Activated CD8-positive, alpha-beta memory T cell treated with anti-CD3 and anti-CD28 coated beads, Interleukin-2, amount 50 U/mL, for 1 hour (primary cell): ENCODE results near the gene HERC3.
A peak's percentile ranks its signal among the peaks of the same experiment; 100 is the strongest.

Experiments
- DNase-seq: peaks from one replicate; pipeline ENCODE4 v3.0.0-alpha.2; 2020; ENCODE audit errors: extremely low read depth

The HERC3 gene

GRCh38 chr4:88591787-88592599, at the start of gene HERC3:
HERC3 (plus strand) TSS chr4:88592480; CDS start chr4:88605824, 13,344 bp downstream.
- DNase-seq = peak; percentile 48

GRCh38 chr4:88549815-88550214, 42.5 kb upstream of the HERC3 start:
- DNase-seq = no peak

GRCh38 chr4:88567591-88567990, 24.7 kb upstream of the HERC3 start:
- DNase-seq = no peak

- DNase-seq = no peak
Observed at GRCh38 chr4:88570001-88570400, 22.3 kb upstream of the HERC3 start.

GRCh38 chr4:88573276-88573980, 18.9 kb upstream of the HERC3 start:
- DNase-seq = no peak

GRCh38 chr4:88573995-88574394, 18.3 kb upstream of the HERC3 start:
- DNase-seq = no peak

- DNase-seq = no peak
Observed at GRCh38 chr4:88575186-88575585, 17.1 kb upstream of the HERC3 start.

GRCh38 chr4:88582493-88582892, 9.8 kb upstream of the HERC3 start:
- no peak for DNase-seq

GRCh38 chr4:88583631-88584470, 8.4 kb upstream of the HERC3 start:
- no peak for DNase-seq

GRCh38 chr4:88584471-88584900, 7.8 kb upstream of the HERC3 start:
- DNase-seq = no peak

- no peak for DNase-seq
Observed at GRCh38 chr4:88585917-88586316, 6.4 kb upstream of the HERC3 start.

- DNase-seq = no peak
Observed at GRCh38 chr4:88587306-88587705, 5.0 kb upstream of the HERC3 start.

GRCh38 chr4:88592600-88593448, 544 bp downstream of the HERC3 start:
- peak; percentile 47 for DNase-seq

GRCh38 chr4:88597970-88598660, 5.8 kb downstream of the HERC3 start:
- no peak for DNase-seq

- DNase-seq = no peak
Observed at GRCh38 chr4:88599298-88599697, 7.0 kb downstream of the HERC3 start.

GRCh38 chr4:88599714-88600113, 7.4 kb downstream of the HERC3 start:
- no peak for DNase-seq

- no peak for DNase-seq
Observed at GRCh38 chr4:88600176-88600838, 8.0 kb downstream of the HERC3 start.

GRCh38 chr4:88604978-88605678, 12.8 kb downstream of the HERC3 start:
- no peak for DNase-seq

- no peak for DNase-seq
Observed at GRCh38 chr4:88605736-88606135, 13.5 kb downstream of the HERC3 start.
